Stimulated activated memory B cell treated with anti-CD40 and anti-IgM and Interleukin-4, amounts not matched to agents 10 μg/mL and 1 μg/mL and 100 μg/mL, for 72 hours (primary cell): Measurements from ENCODE around the gene C2orf66.
A peak's percentile ranks its signal among the peaks of the same experiment; 100 is the strongest.

Source experiments
- ATAC-seq: fragments of 150-1000 bp; cut with Tn5 transposase; 2 replicates; pipeline ENCODE4 v1.10.0; 2021
- H3K27ac Mint-ChIP-seq: one replicate; pipeline ENCODE4 v1.8.0; 2022; ENCODE audit warnings: mild to moderate bottlenecking, mixed read lengths
- H3K27me3 Mint-ChIP-seq: one replicate; pipeline ENCODE4 v1.8.0; 2022; ENCODE audit warnings: mixed read lengths
- H3K36me3 Mint-ChIP-seq: one replicate; pipeline ENCODE4 v1.8.0; 2022; ENCODE audit warnings: mixed read lengths
- H3K4me1 Mint-ChIP-seq: one replicate; pipeline ENCODE4 v1.8.0; 2022; ENCODE audit warnings: mixed read lengths
- H3K4me3 Mint-ChIP-seq: one replicate; pipeline ENCODE4 v1.8.0; 2022; ENCODE audit warnings: mild to moderate bottlenecking, moderate library complexity, mixed read lengths
- H3K9me3 Mint-ChIP-seq: one replicate; pipeline ENCODE4 v1.8.0; 2022; ENCODE audit warnings: mixed read lengths

The C2orf66 gene

GRCh38 chr2:196802401-196802800 is 6.8 kb downstream of the C2orf66 start:
- H3K4me1 Mint-ChIP-seq, result peaks cover 7% of the 10 kb centered on the region
- no peaks in the 10 kb centered on the region for H3K27me3 Mint-ChIP-seq
- H3K4me3 Mint-ChIP-seq, result no peak overlapping the region
- no peak overlapping the region for H3K27ac Mint-ChIP-seq
- H3K36me3 Mint-ChIP-seq, result peaks cover 6% of the 10 kb centered on the region
- ATAC-seq, result no peak
- H3K9me3 Mint-ChIP-seq, result no peaks in the 10 kb centered on the region

GRCh38 chr2:196801674-196802261 is 7.4 kb downstream of the C2orf66 start:
- H3K4me3 Mint-ChIP-seq, result no peak overlapping the region
- no peaks in the 10 kb centered on the region for H3K27me3 Mint-ChIP-seq
- H3K27ac Mint-ChIP-seq, result no peak overlapping the region
- peaks cover 11% of the 10 kb centered on the region for H3K36me3 Mint-ChIP-seq
- ATAC-seq, result no peak
- no peaks in the 10 kb centered on the region for H3K9me3 Mint-ChIP-seq
- H3K4me1 Mint-ChIP-seq, result peaks cover 13% of the 10 kb centered on the region

DNA sequence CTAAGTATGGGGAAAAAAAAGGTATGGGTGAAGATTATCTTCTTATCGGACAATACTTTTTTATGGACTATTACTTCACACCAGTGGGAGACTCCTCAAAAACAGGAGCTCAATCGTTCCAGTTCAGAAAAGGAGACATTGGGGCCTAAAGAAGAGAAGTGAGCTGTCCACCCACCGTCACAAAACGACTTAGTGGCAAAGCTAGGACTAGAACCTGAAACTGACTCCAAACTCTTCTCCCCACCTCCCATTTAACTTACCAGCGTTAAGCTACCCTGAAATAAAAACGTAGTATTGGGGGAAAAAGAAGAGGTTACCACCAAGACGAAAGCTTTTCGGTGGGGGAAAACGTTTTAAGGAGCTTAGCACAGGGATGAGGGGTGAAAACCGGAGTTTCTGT is 10.2 kb downstream of the C2orf66 start:
- Mint-ChIP-seq H3K4me3 (peak overlapping the region; percentile 99), H3K27ac (peak overlapping the region; percentile 91), H3K27me3 (no peaks in the 10 kb centered on the region), H3K36me3 (peaks cover 26% of the 10 kb centered on the region), H3K4me1 (peaks cover 16% of the 10 kb centered on the region), H3K9me3 (no peaks in the 10 kb centered on the region)
- no peak for ATAC-seq

- H3K36me3 Mint-ChIP-seq, result peaks cover 47% of the 10 kb centered on the region
- no peak overlapping the region for H3K4me3 Mint-ChIP-seq
- H3K9me3 Mint-ChIP-seq, result no peaks in the 10 kb centered on the region
- H3K27me3 Mint-ChIP-seq, result no peaks in the 10 kb centered on the region
- no peak for ATAC-seq
- peaks cover 9% of the 10 kb centered on the region for H3K4me1 Mint-ChIP-seq
- H3K27ac Mint-ChIP-seq, result no peak overlapping the region
Observed at GRCh38 chr2:196792865-196793264, 16.3 kb downstream of the C2orf66 start.

DNA sequence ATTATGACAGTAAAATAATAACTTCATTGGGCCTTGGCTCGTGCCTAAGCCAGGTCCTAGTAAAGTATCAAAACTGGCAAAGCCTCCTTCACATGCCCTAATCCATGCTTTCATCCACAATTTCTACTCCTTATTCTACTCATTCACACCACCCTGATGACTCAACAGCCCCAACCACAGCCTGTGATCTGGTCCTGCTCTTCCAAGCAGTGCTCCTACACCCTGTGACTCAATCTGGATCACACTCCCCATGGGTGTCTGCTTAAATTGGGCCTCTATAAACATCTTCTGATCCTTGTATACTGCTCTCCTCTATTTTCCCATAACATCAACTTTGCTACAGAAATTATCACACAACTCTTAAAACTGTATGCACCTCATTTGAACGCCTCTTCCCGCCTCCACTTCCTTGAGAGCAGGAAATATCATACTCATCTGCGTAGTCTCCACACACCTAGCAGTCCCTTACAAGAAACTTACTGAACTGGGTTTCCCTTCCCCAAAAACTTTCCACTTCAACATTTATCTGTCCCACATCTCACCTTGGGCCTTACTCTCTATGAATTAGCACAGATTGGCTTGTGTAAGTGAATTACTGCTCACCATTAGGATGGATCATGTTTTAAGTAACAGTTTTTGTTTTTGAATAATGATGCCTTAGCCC is 25.6 kb downstream of the C2orf66 start:
- Mint-ChIP-seq H3K27me3 (no peaks in the 10 kb centered on the region), H3K4me1 (peaks cover 9% of the 10 kb centered on the region), H3K4me3 (no peak overlapping the region), H3K27ac (peak overlapping the region; percentile 4), H3K36me3 (peaks cover 37% of the 10 kb centered on the region), H3K9me3 (no peaks in the 10 kb centered on the region)
- ATAC-seq, result peak; percentile 81

DNA sequence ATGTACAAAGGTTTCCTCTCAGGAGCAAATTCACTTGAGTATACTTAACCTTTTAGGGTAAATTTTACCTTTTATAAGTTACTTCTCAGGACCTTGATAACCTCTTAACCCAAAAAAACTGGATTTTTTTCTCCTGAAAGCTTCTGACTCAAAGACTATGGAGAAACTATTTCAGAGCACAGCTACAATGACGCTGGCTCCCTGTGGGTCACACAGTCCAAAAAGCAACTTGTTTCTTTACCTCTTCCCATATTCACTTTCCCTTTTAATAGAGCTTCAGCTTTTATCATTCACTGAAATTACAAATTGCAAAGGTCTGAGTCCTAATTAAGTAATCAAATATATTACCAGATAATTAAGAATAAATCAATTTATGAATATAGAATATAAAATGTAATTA is 42.1 kb downstream of the C2orf66 start:
- no peak overlapping the region for H3K4me3 Mint-ChIP-seq
- no peaks in the 10 kb centered on the region for H3K4me1 Mint-ChIP-seq
- no peak for ATAC-seq
- H3K27me3 Mint-ChIP-seq, result no peaks in the 10 kb centered on the region
- no peaks in the 10 kb centered on the region for H3K9me3 Mint-ChIP-seq
- peaks cover 58% of the 10 kb centered on the region for H3K36me3 Mint-ChIP-seq
- H3K27ac Mint-ChIP-seq, result no peak overlapping the region

DNA sequence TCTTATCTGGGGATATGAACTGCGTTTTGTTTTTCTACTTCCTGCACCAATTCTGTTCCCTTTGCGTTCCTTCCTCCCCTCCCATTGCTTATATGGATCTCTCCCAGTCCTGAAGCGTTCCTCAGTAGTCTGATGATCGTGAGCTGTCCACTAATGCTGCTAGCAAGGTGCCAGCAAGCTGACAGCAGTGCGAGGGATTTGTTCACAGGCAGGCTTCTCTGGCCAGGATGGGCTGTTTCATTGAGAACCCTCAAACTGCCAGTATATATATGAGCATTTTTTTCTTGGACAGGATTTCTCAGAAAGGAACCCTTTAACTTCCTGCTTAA is 49.8 kb downstream of the C2orf66 start:
- peaks cover 54% of the 10 kb centered on the region for H3K36me3 Mint-ChIP-seq

GRCh38 chr2:196758474-196759377 is 50.4 kb downstream of the C2orf66 start:
- Mint-ChIP-seq H3K36me3 (peaks cover 50% of the 10 kb centered on the region), H3K27ac (no peak overlapping the region), H3K9me3 (peaks cover 25% of the 10 kb centered on the region), H3K4me1 (no peaks in the 10 kb centered on the region), H3K4me3 (no peak overlapping the region), H3K27me3 (no peaks in the 10 kb centered on the region)
- no peak for ATAC-seq

More for the DNA sequence above, 49.8 kb downstream of the C2orf66 start:
- Mint-ChIP-seq H3K4me1 (no peaks in the 10 kb centered on the region), H3K9me3 (peaks cover 19% of the 10 kb centered on the region), H3K4me3 (no peak overlapping the region), H3K27me3 (no peaks in the 10 kb centered on the region), H3K27ac (no peak overlapping the region)
- no peak for ATAC-seq
